Spleen (tissue), 7 donors: ENCODE measurements around the gene STN1.

Experiments used
- CTCF ChIP-seq, 11 experiments: fragments of 200-600 bp in 7 of 11; fragments of 450-650 bp in 4 of 11; sonication (generic) in 4 of 11; IDR thresholded peaks in 8 of 11; conservative IDR thresholded peaks in 3 of 11; 1 replicate in 7 of 11; 2 replicates in 4 of 11; pipeline versions ENCODE4 v1.4.0 to v1.8.0; 2016 to 2021; ENCODE audit warnings: antibody characterized with exemption in 11 of 11, inconsistent platforms in 4 of 11, mild to moderate bottlenecking in 1 of 11
- POLR2A ChIP-seq, 3 donors: fragments of 450-650 bp; IDR thresholded peaks; one replicate each; pipeline ENCODE4 v1.5.1; 2017; ENCODE audit warnings: antibody characterized with exemption in 3 of 3, mild to moderate bottlenecking in 1 of 3
- donor health status: DM: no; HTN: no; CAD: no; lungs with moderate emphysema.
- donor health status: DM: no; HTN: no; CAD: no.
- donor health status: DM: no; HTN: no; CAD: no.

GRCh38 chr10:103932971-103933370 lies 15.0 kb upstream of the STN1 start:
- TF ChIP-seq CTCF (IDR thresholded peaks at IDR 0.05 in 8 of 11, conservative IDR thresholded peaks at IDR 0.05 in 3 of 11) (no peak), POLR2A (IDR thresholded peaks at IDR 0.05) (no peak)
